Measurements from ENCODE around the gene TWF2. TPM values are rescaled to one million over a fixed set of nuclear protein-coding genes. Genes with fewer than 3 reads are reported as not detected.

TWF2 gene
- total and polyA plus RNA-seq, 2 of the 13 experiments (the other 11 are each of a cell fraction or from before 2014, with no cell fraction given) = 45.5 to 108 TPM

DNA sequence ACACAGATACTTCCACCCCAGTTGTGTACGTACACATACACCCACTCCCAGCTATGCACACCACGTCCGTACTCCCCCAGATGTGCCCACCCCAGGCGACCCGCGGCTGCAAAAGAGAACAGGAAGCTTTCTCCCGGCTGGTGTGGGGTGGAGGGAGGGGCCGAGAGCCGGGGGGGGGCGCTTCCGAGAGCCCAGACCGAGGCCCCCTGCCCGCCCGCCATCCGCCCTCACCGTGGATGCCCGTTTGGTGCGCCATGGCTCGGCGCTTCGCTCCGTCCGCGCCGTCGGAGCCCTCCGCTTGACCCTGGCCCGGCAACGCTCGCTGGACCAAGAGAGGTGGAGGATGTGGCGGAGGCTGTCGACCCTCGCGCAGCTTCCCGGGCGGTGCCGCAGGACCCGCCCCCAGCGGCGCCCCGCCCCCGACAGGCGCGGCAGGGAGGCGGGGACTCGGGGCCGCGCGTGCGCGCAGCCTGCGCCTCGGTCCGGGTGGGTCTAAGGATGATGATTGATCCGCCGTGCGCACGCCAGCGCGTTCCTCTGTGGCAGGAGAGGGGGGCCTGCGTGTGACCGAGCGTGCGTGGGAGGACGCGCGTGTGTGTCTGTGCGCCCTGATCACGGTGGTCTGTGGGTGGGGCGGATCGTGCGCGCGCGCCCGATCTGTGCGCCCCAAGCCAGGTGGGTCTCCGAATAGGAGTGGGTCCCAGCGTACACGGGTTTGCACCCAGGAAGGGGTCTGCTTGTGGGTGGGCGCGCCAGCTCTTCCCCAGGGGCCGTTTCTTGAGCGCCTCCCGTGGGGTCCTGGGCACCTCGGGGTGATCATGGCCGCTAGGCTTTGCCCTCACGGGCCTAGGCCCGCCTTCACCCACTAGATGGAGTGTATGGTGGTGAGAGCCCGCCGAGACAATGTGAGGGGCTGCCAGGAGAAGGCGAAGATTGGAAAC lies at the start of gene TWF2 (continued):
- TF ChIP-seq TEAD3 (CRISPR knock-in tag; optimal IDR thresholded peaks at IDR 0.05; ENCODE audit: borderline replicate concordance) (no peak), SAP130 (CRISPR knock-in tag; IDR thresholded peaks at IDR 0.05; ENCODE audit: low read depth) (peak; percentile 80; the same call in 1 of the 2 replicates), STAG1 (CRISPR knock-in tag; IDR thresholded peaks at IDR 0.05) (peak; percentile 13), TSC22D2 (CRISPR knock-in tag; IDR thresholded peaks at IDR 0.05; ENCODE audit: borderline replicate concordance) (no peak), EZH2 (conservative IDR thresholded peaks at IDR 0.05; ENCODE audit: low read depth, low read length) (no peak), DNMT3B (CRISPR knock-in tag; conservative IDR thresholded peaks at IDR 0.05) (no peak), ARHGAP35 (CRISPR knock-in tag; IDR thresholded peaks at IDR 0.05; ENCODE audit: borderline replicate concordance) (no peak; the same call in 1 of the 2 replicates), DR1 (CRISPR knock-in tag; IDR thresholded peaks at IDR 0.05) (peak; percentile 41; the same call in 1 of the 2 replicates)
- TF ChIP-seq, protein P1, sequence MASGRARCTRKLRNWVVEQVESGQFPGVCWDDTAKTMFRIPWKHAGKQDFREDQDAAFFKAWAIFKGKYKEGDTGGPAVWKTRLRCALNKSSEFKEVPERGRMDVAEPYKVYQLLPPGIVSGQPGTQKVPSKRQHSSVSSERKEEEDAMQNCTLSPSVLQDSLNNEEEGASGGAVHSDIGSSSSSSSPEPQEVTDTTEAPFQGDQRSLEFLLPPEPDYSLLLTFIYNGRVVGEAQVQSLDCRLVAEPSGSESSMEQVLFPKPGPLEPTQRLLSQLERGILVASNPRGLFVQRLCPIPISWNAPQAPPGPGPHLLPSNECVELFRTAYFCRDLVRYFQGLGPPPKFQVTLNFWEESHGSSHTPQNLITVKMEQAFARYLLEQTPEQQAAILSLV (CRISPR knock-in tag; IDR thresholded peaks at IDR 0.05; ENCODE audit: borderline replicate concordance) = peak; percentile 16; the same call in 1 of the 2 replicates
- TF ChIP-seq, protein P2, sequence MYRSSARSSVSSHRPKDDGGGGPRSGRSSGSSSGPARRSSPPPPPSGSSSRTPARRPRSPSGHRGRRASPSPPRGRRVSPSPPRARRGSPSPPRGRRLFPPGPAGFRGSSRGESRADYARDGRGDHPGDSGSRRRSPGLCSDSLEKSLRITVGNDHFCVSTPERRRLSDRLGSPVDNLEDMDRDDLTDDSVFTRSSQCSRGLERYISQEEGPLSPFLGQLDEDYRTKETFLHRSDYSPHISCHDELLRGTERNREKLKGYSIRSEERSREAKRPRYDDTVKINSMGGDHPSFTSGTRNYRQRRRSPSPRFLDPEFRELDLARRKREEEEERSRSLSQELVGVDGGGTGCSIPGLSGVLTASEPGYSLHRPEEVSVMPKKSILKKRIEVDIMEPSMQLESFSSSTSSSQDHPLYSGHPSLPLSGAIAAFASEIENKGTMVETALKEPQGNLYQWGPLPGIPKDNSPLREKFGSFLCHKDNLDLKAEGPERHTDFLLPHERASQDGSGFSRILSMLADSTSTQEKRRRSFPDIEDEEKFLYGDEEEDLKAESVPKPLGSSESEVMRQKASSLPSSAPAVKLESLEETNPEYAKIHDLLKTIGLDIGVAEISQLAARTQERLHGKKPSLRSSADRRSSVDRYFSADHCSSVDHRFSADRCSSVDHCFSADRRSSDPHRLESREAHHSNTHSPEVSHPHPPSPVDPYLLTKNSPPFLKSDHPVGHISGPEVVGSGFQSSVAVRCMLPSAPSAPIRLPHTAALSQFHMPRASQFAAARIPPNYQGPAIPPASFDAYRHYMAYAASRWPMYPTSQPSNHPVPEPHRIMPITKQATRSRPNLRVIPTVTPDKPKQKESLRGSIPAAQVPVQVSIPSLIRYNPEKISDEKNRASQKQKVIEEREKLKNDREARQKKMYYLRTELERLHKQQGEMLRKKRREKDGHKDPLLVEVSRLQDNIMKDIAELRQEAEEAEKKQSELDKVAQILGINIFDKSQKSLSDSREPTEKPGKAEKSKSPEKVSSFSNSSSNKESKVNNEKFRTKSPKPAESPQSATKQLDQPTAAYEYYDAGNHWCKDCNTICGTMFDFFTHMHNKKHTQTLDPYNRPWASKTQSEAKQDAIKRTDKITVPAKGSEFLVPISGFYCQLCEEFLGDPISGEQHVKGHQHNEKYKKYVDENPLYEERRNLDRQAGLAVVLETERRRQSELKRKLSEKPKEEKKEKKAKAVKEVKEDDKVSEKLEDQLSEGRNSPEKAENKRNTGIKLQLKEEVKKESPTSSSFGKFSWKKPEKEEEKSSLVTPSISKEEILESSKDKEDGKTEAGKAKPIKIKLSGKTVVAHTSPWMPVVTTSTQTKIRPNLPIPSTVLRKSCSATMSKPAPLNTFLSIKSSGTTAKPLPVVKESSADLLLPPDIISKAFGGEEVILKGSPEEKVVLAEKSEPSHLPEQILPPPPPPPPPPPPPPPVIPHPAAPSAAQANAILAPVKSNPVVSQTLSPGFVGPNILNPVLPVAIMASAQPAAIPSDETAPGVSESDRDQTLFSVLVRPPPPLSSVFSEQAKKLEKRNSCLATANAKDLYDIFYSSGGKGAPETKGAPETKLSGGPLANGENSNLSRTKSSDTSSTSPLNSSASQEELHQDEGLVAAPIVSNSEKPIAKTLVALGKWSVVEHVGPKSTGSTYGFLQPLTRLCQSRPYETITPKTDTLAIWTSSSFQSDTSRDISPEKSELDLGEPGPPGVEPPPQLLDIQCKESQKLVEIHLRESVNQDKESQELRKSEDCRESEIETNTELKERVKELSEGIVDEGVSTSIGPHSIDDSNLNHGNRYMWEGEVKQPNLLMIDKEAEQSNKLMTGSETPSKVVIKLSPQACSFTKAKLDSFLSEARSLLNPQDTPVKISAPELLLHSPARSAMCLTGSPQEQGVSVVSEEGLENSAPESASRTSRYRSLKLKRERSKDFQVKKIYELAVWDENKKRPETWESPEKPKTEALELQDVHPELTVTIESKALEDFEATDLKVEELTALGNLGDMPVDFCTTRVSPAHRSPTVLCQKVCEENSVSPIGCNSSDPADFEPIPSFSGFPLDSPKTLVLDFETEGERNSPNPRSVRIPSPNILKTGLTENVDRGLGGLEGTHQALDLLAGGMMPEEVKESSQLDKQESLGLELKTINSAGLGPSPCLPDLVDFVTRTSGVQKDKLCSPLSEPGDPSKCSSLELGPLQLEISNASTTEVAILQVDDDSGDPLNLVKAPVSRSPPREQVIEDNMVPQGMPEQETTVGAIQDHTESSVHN (CRISPR knock-in tag; IDR thresholded peaks at IDR 0.05) = no peak; the same call in 1 of the 2 replicates
- TF ChIP-seq, protein P3, sequence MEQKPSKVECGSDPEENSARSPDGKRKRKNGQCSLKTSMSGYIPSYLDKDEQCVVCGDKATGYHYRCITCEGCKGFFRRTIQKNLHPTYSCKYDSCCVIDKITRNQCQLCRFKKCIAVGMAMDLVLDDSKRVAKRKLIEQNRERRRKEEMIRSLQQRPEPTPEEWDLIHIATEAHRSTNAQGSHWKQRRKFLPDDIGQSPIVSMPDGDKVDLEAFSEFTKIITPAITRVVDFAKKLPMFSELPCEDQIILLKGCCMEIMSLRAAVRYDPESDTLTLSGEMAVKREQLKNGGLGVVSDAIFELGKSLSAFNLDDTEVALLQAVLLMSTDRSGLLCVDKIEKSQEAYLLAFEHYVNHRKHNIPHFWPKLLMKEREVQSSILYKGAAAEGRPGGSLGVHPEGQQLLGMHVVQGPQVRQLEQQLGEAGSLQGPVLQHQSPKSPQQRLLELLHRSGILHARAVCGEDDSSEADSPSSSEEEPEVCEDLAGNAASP (CRISPR knock-in tag; IDR thresholded peaks at IDR 0.05; ENCODE audit: borderline replicate concordance) = no peak
- TF ChIP-seq, protein P4, sequence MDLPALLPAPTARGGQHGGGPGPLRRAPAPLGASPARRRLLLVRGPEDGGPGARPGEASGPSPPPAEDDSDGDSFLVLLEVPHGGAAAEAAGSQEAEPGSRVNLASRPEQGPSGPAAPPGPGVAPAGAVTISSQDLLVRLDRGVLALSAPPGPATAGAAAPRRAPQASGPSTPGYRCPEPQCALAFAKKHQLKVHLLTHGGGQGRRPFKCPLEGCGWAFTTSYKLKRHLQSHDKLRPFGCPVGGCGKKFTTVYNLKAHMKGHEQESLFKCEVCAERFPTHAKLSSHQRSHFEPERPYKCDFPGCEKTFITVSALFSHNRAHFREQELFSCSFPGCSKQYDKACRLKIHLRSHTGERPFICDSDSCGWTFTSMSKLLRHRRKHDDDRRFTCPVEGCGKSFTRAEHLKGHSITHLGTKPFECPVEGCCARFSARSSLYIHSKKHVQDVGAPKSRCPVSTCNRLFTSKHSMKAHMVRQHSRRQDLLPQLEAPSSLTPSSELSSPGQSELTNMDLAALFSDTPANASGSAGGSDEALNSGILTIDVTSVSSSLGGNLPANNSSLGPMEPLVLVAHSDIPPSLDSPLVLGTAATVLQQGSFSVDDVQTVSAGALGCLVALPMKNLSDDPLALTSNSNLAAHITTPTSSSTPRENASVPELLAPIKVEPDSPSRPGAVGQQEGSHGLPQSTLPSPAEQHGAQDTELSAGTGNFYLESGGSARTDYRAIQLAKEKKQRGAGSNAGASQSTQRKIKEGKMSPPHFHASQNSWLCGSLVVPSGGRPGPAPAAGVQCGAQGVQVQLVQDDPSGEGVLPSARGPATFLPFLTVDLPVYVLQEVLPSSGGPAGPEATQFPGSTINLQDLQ (CRISPR knock-in tag; IDR thresholded peaks at IDR 0.05) = 0 out of 2 replicates have a peak, but pooled peaks have one; percentile 56
- TF ChIP-seq, protein P5, sequence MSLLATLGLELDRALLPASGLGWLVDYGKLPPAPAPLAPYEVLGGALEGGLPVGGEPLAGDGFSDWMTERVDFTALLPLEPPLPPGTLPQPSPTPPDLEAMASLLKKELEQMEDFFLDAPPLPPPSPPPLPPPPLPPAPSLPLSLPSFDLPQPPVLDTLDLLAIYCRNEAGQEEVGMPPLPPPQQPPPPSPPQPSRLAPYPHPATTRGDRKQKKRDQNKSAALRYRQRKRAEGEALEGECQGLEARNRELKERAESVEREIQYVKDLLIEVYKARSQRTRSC (CRISPR knock-in tag; IDR thresholded peaks at IDR 0.05; ENCODE audit: low read depth) = no peak
